ENCODE measurements around the gene FAM9A.
A peak's percentile ranks its signal among the peaks of the same experiment; 100 is the strongest.

FAM9A gene

DNA sequence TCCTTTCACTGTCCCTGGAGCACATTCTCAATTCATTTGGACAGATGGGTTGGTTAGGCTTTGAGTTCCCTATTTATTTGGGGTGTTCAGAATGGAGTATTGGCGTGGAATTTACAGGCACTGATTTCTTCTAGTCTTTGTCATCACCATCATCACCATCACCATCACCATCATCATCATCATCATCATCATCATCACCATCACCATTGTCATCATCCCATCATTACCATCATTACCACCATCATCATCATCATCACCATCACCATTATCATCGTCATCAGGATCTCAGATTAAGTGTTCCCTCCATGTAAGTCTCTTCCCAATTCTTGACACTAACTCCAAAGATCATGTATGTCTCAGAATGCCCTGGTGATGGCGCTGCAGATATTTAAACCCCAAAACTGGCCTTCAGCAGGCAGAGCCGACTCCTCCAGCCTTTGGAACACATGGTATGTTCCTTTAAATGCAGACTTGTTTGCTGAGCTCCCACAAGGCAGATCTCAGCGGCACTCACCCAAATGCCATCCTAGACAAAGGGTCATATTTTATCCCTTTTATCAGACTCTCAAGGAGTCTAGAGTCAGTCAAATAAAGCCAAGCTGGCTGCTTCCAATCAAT is 19.8 kb upstream of the FAM9A start:
- H3K23ac ChIP-seq (ENCODE audit: low read depth, low read length, poor library complexity) = no peak overlapping the region
- no peak overlapping the region for H3K18ac ChIP-seq (ENCODE audit: low read length)
- no peaks in the 10 kb centered on the region for H3K9me3 ChIP-seq (replicated peaks in 1 of 2; ENCODE audit: control insufficient read depth in 2 of 2, insufficient read depth in 1 of 2, low read depth in 1 of 2, low read length in 2 of 2)
- H3K4me2 ChIP-seq (ENCODE audit: insufficient read depth, low read length, poor library complexity, severe bottlenecking) = no peak overlapping the region
- H3K79me1 ChIP-seq (ENCODE audit: low read depth, low read length) = no peaks in the 10 kb centered on the region
- no CpG with 5 or more reads among the region's 5 CpGs for WGBS, 2 donors (ENCODE audit: extremely low coverage in 2 of 2, insufficient read length in 2 of 2, insufficient replicate concordance in 1 of 2)
- no peaks in the 10 kb centered on the region for H3K27me3 ChIP-seq (ENCODE audit: control insufficient read depth in 3 of 3, insufficient read depth in 3 of 3, low read depth in 1 of 3, low read length in 3 of 3)
- H2BK15ac ChIP-seq (ENCODE audit: low read length) = no peak overlapping the region
- no peak overlapping the region for H2BK12ac ChIP-seq (ENCODE audit: low read length)
- H4K8ac ChIP-seq (ENCODE audit: low read depth, low read length) = no peak overlapping the region
- H2BK5ac ChIP-seq (ENCODE audit: low read length) = no peak overlapping the region
- H3K14ac ChIP-seq (ENCODE audit: low read length) = no peak overlapping the region
- H4K91ac ChIP-seq (ENCODE audit: low read depth, low read length, poor library complexity) = no peak overlapping the region
- peak; percentile 36 for DNase-seq (ENCODE audit: low spot score)
- no peak overlapping the region for H3K4ac ChIP-seq (ENCODE audit: low read length)
- H3K27ac ChIP-seq (replicated peaks; ENCODE audit: low read length) = no peak overlapping the region
- H2AFZ ChIP-seq (ENCODE audit: low read length) = no peak overlapping the region
- H3K4me1 ChIP-seq (ENCODE audit: control insufficient read depth in 2 of 2, insufficient read depth in 1 of 2, low read depth in 1 of 2, low read length in 2 of 2) = peaks cover 0 to 5% of the 10 kb centered on the region in 2 donors
- H2BK120ac ChIP-seq (ENCODE audit: low read depth, low read length) = no peak overlapping the region
- no peaks in the 10 kb centered on the region for H3K36me3 ChIP-seq (replicated peaks in 1 of 2; ENCODE audit: control insufficient read depth in 2 of 2, insufficient read depth in 2 of 2, low read length in 2 of 2)
- no peak overlapping the region for H3K9ac ChIP-seq (ENCODE audit: low read depth, low read length, poor library complexity)
- no peak overlapping the region for H2AK5ac ChIP-seq (ENCODE audit: low read depth, low read length)
- H3K4me3 ChIP-seq (ENCODE audit: low read length in 2 of 2) = no peak overlapping the region

DNA sequence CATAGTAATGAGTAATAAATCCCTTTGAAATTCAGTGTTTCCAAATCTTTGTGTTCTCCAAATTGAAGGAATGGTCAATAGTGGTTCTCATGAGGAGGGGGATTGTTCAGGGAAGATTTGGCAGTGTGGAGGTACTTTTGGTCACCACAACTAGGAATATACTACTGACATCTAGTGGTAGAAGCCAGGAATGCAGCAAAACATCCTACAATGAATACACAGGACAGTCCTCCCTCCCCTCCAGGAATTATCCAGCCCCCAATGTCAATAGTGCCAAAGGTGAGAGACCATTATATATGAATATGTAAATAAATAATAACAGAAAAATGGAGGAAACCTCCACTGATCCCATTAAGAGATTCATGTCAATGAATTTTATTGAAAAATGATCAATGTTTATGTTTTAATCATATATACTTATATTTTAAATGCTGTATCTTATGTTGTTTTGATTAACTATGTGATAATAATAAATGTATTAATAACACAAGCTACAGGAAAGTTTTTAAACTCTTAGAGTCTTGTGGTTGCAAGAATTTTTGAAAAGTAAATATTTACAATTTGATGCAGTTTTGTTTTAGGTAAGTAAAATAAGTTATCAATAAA is 14.4 kb upstream of the FAM9A start:
- H4K91ac ChIP-seq (ENCODE audit: low read depth, low read length, poor library complexity) = no peak overlapping the region
- no peaks in the 10 kb centered on the region for H3K27me3 ChIP-seq (ENCODE audit: control insufficient read depth in 3 of 3, insufficient read depth in 3 of 3, low read depth in 1 of 3, low read length in 3 of 3)
- H3K9ac ChIP-seq (ENCODE audit: low read depth, low read length, poor library complexity) = no peak overlapping the region
- no peak overlapping the region for H2AFZ ChIP-seq (ENCODE audit: low read length)
- no peak overlapping the region for H2BK5ac ChIP-seq (ENCODE audit: low read length)
- no peak overlapping the region for H3K4ac ChIP-seq (ENCODE audit: low read length)
- peak; percentile 53 for DNase-seq (ENCODE audit: low spot score)
- no peak overlapping the region for H3K23ac ChIP-seq (ENCODE audit: low read depth, low read length, poor library complexity)
- no peak overlapping the region for H3K27ac ChIP-seq (replicated peaks; ENCODE audit: low read length)
- H4K8ac ChIP-seq (ENCODE audit: low read depth, low read length) = no peak overlapping the region
- no peak overlapping the region for H2BK12ac ChIP-seq (ENCODE audit: low read length)
- H2BK120ac ChIP-seq (ENCODE audit: low read depth, low read length) = no peak overlapping the region
- H3K4me1 ChIP-seq (ENCODE audit: control insufficient read depth in 2 of 2, insufficient read depth in 1 of 2, low read depth in 1 of 2, low read length in 2 of 2) = no peaks in the 10 kb centered on the region
- H2AK5ac ChIP-seq (ENCODE audit: low read depth, low read length) = no peak overlapping the region
- no peaks in the 10 kb centered on the region for H3K36me3 ChIP-seq (replicated peaks in 1 of 2; ENCODE audit: control insufficient read depth in 2 of 2, insufficient read depth in 2 of 2, low read length in 2 of 2)
- no peaks in the 10 kb centered on the region for H3K79me1 ChIP-seq (ENCODE audit: low read depth, low read length)
- H3K4me2 ChIP-seq (ENCODE audit: insufficient read depth, low read length, poor library complexity, severe bottlenecking) = no peak overlapping the region
- no peak overlapping the region for H3K4me3 ChIP-seq (ENCODE audit: low read length in 2 of 2)
- no peak overlapping the region for H2BK15ac ChIP-seq (ENCODE audit: low read length)
- H3K18ac ChIP-seq (ENCODE audit: low read length) = no peak overlapping the region
- no peaks in the 10 kb centered on the region for H3K9me3 ChIP-seq (replicated peaks in 1 of 2; ENCODE audit: control insufficient read depth in 2 of 2, insufficient read depth in 1 of 2, low read depth in 1 of 2, low read length in 2 of 2)
- H3K14ac ChIP-seq (ENCODE audit: low read length) = no peak overlapping the region

DNA sequence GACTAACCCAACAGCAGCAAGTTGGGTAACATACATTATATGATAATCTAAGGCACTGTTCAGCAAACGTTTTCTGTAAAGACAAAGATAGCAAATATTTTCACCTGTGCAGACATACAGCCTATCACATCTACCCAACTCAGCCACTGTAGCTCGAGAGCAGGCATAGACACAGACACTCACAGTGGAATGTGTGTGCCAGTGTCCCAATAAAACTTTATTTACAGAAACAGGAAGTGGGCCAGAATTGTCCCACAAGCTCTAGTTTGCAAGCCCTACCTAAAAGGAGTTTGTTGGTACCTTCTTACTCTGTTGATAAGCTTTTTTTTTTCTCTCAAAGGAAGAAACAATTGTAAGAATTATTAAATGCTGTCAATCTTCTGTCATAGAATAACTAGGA is 11.9 kb upstream of the FAM9A start:
- H3K27me3 ChIP-seq (ENCODE audit: control insufficient read depth in 3 of 3, insufficient read depth in 3 of 3, low read depth in 1 of 3, low read length in 3 of 3) = no peaks in the 10 kb centered on the region
- no peak overlapping the region for H4K91ac ChIP-seq (ENCODE audit: low read depth, low read length, poor library complexity)
- no peak overlapping the region for H4K8ac ChIP-seq (ENCODE audit: low read depth, low read length)
- H3K27ac ChIP-seq (replicated peaks; ENCODE audit: low read length) = no peak overlapping the region
- H3K36me3 ChIP-seq (replicated peaks in 1 of 2; ENCODE audit: control insufficient read depth in 2 of 2, insufficient read depth in 2 of 2, low read length in 2 of 2) = no peaks in the 10 kb centered on the region
- H3K23ac ChIP-seq (ENCODE audit: low read depth, low read length, poor library complexity) = no peak overlapping the region
- no peak overlapping the region for H2AFZ ChIP-seq (ENCODE audit: low read length)
- no peak overlapping the region for H3K4ac ChIP-seq (ENCODE audit: low read length)
- no peak overlapping the region for H2BK15ac ChIP-seq (ENCODE audit: low read length)
- H3K79me1 ChIP-seq (ENCODE audit: low read depth, low read length) = no peaks in the 10 kb centered on the region
- H2BK12ac ChIP-seq (ENCODE audit: low read length) = no peak overlapping the region
- no peak for DNase-seq (ENCODE audit: low spot score)
- no peak overlapping the region for H3K9ac ChIP-seq (ENCODE audit: low read depth, low read length, poor library complexity)
- no peak overlapping the region for H3K4me3 ChIP-seq (ENCODE audit: low read length in 2 of 2)
- H2AK5ac ChIP-seq (ENCODE audit: low read depth, low read length) = no peak overlapping the region
- H3K4me1 ChIP-seq (ENCODE audit: control insufficient read depth in 2 of 2, insufficient read depth in 1 of 2, low read depth in 1 of 2, low read length in 2 of 2) = no peaks in the 10 kb centered on the region
- no peak overlapping the region for H3K14ac ChIP-seq (ENCODE audit: low read length)
- H2BK5ac ChIP-seq (ENCODE audit: low read length) = no peak overlapping the region
- no peak overlapping the region for H3K4me2 ChIP-seq (ENCODE audit: insufficient read depth, low read length, poor library complexity, severe bottlenecking)
- H3K18ac ChIP-seq (ENCODE audit: low read length) = no peak overlapping the region
- H3K9me3 ChIP-seq (replicated peaks in 1 of 2; ENCODE audit: control insufficient read depth in 2 of 2, insufficient read depth in 1 of 2, low read depth in 1 of 2, low read length in 2 of 2) = no peaks in the 10 kb centered on the region
- no CpG with 5 or more reads among the region's 2 CpGs for WGBS, 2 donors (ENCODE audit: extremely low coverage in 2 of 2, insufficient read length in 2 of 2, insufficient replicate concordance in 1 of 2)
- H2BK120ac ChIP-seq (ENCODE audit: low read depth, low read length) = no peak overlapping the region

DNA sequence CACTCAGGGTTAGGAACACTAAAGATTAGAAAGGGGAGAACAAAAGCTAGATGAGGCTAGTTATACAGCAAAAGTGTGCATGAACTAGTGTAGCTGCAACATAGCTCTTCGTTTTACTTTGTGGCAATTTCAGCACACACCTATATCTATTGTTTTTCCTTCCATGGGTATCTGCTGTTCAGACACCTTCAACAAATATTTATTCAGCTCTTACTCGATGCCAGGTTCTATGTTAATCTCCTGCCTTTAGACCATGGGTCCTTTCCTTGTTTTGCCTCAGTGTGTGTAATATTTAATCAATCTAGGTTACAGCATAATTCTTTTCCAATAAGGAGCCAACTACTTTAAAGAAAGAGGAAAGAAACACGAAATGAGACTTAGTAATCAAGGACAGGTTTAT is 10.4 kb upstream of the FAM9A start:
- Histone ChIP-seq H3K23ac (ENCODE audit: low read depth, low read length, poor library complexity) (no peak overlapping the region), H2BK12ac (ENCODE audit: low read length) (no peak overlapping the region), H3K9me3 (replicated peaks in 1 of 2; ENCODE audit: control insufficient read depth in 2 of 2, insufficient read depth in 1 of 2, low read depth in 1 of 2, low read length in 2 of 2) (no peaks in the 10 kb centered on the region), H2BK120ac (ENCODE audit: low read depth, low read length) (no peak overlapping the region), H3K36me3 (replicated peaks in 1 of 2; ENCODE audit: control insufficient read depth in 2 of 2, insufficient read depth in 2 of 2, low read length in 2 of 2) (no peaks in the 10 kb centered on the region), H3K27me3 (ENCODE audit: control insufficient read depth in 3 of 3, insufficient read depth in 3 of 3, low read depth in 1 of 3, low read length in 3 of 3) (no peaks in the 10 kb centered on the region), H3K4me3 (ENCODE audit: low read length in 2 of 2) (no peak overlapping the region), H3K9ac (ENCODE audit: low read depth, low read length, poor library complexity) (no peak overlapping the region), H3K27ac (replicated peaks; ENCODE audit: low read length) (no peak overlapping the region), H2AFZ (ENCODE audit: low read length) (no peak overlapping the region), H2BK5ac (ENCODE audit: low read length) (no peak overlapping the region), H3K4ac (ENCODE audit: low read length) (no peak overlapping the region), H2AK5ac (ENCODE audit: low read depth, low read length) (no peak overlapping the region), H4K8ac (ENCODE audit: low read depth, low read length) (no peak overlapping the region), H3K14ac (ENCODE audit: low read length) (no peak overlapping the region), H3K4me1 (ENCODE audit: control insufficient read depth in 2 of 2, insufficient read depth in 1 of 2, low read depth in 1 of 2, low read length in 2 of 2) (no peaks in the 10 kb centered on the region), H4K91ac (ENCODE audit: low read depth, low read length, poor library complexity) (no peak overlapping the region), H3K18ac (ENCODE audit: low read length) (no peak overlapping the region), H2BK15ac (ENCODE audit: low read length) (no peak overlapping the region), H3K79me1 (ENCODE audit: low read depth, low read length) (no peaks in the 10 kb centered on the region), H3K4me2 (ENCODE audit: insufficient read depth, low read length, poor library complexity, severe bottlenecking) (no peak overlapping the region)
- WGBS, 2 donors (ENCODE audit: extremely low coverage in 2 of 2, insufficient read length in 2 of 2, insufficient replicate concordance in 1 of 2) = no CpG with 5 or more reads among the region's 3 CpGs
- no peak for DNase-seq (ENCODE audit: low spot score)

Data from neuronal stem cell (in vitro differentiated cells).